NCI-H524 (cell line): Measurements from ENCODE around the gene PAIP1.
"Not testable (repeated sequence)": the region's sequence is repeated elsewhere in the genome, so short reads cannot be mapped to it uniquely, and the experiment has no call there.

ENCODE experiments used
- DNase-seq, 2 experiments: peaks; one replicate each; lab custom pipeline; 2025; lab: John Stamatoyannopoulos, UW

PAIP1 gene

GRCh38 chr5:43570450-43571158 lies 13.7 kb upstream of the PAIP1 start:
- no peak for DNase-seq

GRCh38 chr5:43569236-43569746 lies 12.4 kb upstream of the PAIP1 start:
- no peak for DNase-seq

GRCh38 chr5:43567967-43568366 lies 11.1 kb upstream of the PAIP1 start:
- no peak for DNase-seq

- no peak for DNase-seq
These were observed 8.2 kb upstream of the PAIP1 start for GRCh38 chr5:43565043-43565442.

GRCh38 chr5:43564289-43564850 lies 7.5 kb upstream of the PAIP1 start:
- DNase-seq: no peak

GRCh38 chr5:43563321-43563720 lies 6.4 kb upstream of the PAIP1 start:
- no peak for DNase-seq

GRCh38 chr5:43561356-43561755 lies 4.5 kb upstream of the PAIP1 start:
- no peak for DNase-seq

- DNase-seq: no peak
These were observed 3.3 kb upstream of the PAIP1 start for GRCh38 chr5:43560128-43560527.

GRCh38 chr5:43556607-43556856 lies 345 bp downstream of the PAIP1 start:
- DNase-seq: not testable (repeated sequence)

GRCh38 chr5:43555895-43556606 lies 826 bp downstream of the PAIP1 start:
- peak; percentile 27 to 53 for DNase-seq

GRCh38 chr5:43554497-43554896 lies 2.4 kb downstream of the PAIP1 start:
- no peak for DNase-seq

- DNase-seq: no peak
These were observed 3.5 kb downstream of the PAIP1 start for GRCh38 chr5:43553381-43553780.

- DNase-seq: no peak
These were observed 5.1 kb downstream of the PAIP1 start for GRCh38 chr5:43551731-43552130.

- not testable (repeated sequence) for DNase-seq
These were observed 7.6 kb downstream of the PAIP1 start for GRCh38 chr5:43549272-43549671.

GRCh38 chr5:43548358-43548757 lies 8.5 kb downstream of the PAIP1 start:
- DNase-seq: no peak

GRCh38 chr5:43547532-43547931 lies 9.3 kb downstream of the PAIP1 start:
- no peak for DNase-seq

GRCh38 chr5:43543434-43543833 lies 13.4 kb downstream of the PAIP1 start:
- no peak for DNase-seq

- DNase-seq: no peak
These were observed 16.1 kb downstream of the PAIP1 start for GRCh38 chr5:43540746-43541145.

GRCh38 chr5:43536972-43537371 lies 19.9 kb downstream of the PAIP1 start:
- no peak for DNase-seq

- DNase-seq: no peak
These were observed 23.2 kb downstream of the PAIP1 start for GRCh38 chr5:43533646-43534045.

- no peak for DNase-seq
These were observed 26.2 kb downstream of the PAIP1 start for GRCh38 chr5:43530648-43531047.

- DNase-seq: no peak
These were observed 33.2 kb downstream of the PAIP1 start for GRCh38 chr5:43523662-43524072.

- no peak for DNase-seq
These were observed 36.3 kb downstream of the PAIP1 start for GRCh38 chr5:43520615-43521014.
